ENCODE data around the gene FARS2.

Gene FARS2

DNA sequence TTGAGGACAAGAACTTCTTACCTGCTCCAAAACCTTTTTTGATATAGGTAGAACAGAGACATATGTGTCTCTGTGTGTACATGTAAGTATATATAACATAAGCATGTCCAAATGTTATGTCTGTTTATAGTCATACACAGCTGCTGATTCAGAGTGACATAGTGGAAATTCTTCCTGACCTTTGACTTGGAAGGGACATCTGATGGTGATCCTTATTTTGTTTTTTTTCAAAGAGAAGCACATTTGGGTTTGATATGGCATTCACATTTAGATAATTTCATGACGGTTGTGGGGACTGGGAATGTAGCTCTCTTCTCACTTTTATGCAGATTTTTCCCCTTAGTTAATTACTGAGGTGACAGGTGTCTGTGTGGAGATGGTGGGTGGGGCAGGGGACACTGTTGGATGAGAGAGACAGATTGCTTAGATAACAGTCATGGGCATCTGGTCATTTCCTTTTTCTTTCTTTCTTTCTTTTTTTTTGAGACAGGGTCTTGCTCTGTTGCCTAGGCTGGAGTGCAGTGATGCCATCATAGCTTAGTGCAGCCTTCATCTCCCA is 39.0 kb downstream of the FARS2 start:
- Histone ChIP-seq H3K4me3 (ENCODE audit: extremely low read depth, insufficient read depth, low read length, poor library complexity, severe bottlenecking) (no peak overlapping the region), H3K36me3 (ENCODE audit: control insufficient read depth, insufficient read depth, low read length) (no peaks in the 10 kb centered on the region), H3K4me1 (ENCODE audit: control insufficient read depth, insufficient read depth, low read length, poor library complexity, severe bottlenecking) (no peaks in the 10 kb centered on the region), H3K27ac (ENCODE audit: low read depth, low read length, severe bottlenecking) (no peak overlapping the region), H3K9me3 (ENCODE audit: control insufficient read depth, low read length) (no peaks in the 10 kb centered on the region)
- 100% methylated on average over 1 of the region's 1 CpG; no CpG with 5 or more reads in 1 of the 2 experiments for WGBS, 2 experiments (ENCODE audit: insufficient coverage in 2 of 2)

GRCh38 chr6:5302220-5302946 is 41.1 kb downstream of the FARS2 start:
- no peaks in the 10 kb centered on the region for H3K9me3 ChIP-seq (ENCODE audit: control insufficient read depth, low read length)
- H3K36me3 ChIP-seq (ENCODE audit: control insufficient read depth, insufficient read depth, low read length), result no peaks in the 10 kb centered on the region
- WGBS, 2 experiments (ENCODE audit: insufficient coverage in 2 of 2), result 89 to 92% methylated on average over 8 to 9 of the region's 10 CpGs

DNA sequence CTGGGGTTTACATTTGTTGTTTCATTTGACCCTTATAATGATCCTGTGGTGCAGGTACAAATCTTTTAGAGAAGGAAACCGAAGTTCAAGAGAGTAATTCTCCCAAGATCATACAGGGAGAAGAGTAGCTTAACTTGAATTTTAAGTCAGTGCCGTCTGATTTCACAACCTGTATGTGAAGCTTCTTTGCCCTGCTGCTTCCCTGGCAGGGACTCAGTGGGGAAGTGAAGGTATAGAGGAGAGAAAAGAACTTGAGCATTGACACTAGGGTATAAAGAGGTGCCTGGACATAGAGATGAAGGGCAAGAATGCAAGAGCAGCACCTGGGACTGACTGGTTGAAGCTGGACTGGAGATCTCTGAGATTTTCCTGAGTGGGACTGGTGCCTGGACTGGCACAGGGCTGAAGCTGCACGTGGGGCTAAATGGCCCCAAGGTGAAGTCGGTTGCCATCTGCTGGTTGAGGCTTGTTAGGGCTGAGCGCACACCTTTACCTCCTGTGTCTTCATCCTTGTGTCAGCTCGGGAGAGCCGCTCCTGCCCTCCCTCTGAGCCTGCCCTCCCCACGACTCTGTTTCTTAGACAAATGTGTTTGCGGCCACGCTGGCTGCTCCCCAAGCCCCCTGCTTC is 41.8 kb downstream of the FARS2 start:
- Histone ChIP-seq H3K27ac (ENCODE audit: low read depth, low read length, severe bottlenecking) (no peak overlapping the region), H3K4me1 (ENCODE audit: control insufficient read depth, insufficient read depth, low read length, poor library complexity, severe bottlenecking) (no peaks in the 10 kb centered on the region), H3K4me3 (ENCODE audit: extremely low read depth, insufficient read depth, low read length, poor library complexity, severe bottlenecking) (no peak overlapping the region), H3K9me3 (ENCODE audit: control insufficient read depth, low read length) (no peaks in the 10 kb centered on the region), H3K36me3 (ENCODE audit: control insufficient read depth, insufficient read depth, low read length) (no peaks in the 10 kb centered on the region)
- 38 to 41% methylated on average over 8 to 9 of the region's 10 CpGs for WGBS, 2 experiments (ENCODE audit: insufficient coverage in 2 of 2)

More at GRCh38 chr6:5302220-5302946, 41.1 kb downstream of the FARS2 start:
- Histone ChIP-seq H3K4me1 (ENCODE audit: control insufficient read depth, insufficient read depth, low read length, poor library complexity, severe bottlenecking) (no peaks in the 10 kb centered on the region), H3K4me3 (ENCODE audit: extremely low read depth, insufficient read depth, low read length, poor library complexity, severe bottlenecking) (no peak overlapping the region), H3K27ac (ENCODE audit: low read depth, low read length, severe bottlenecking) (no peak overlapping the region)

DNA sequence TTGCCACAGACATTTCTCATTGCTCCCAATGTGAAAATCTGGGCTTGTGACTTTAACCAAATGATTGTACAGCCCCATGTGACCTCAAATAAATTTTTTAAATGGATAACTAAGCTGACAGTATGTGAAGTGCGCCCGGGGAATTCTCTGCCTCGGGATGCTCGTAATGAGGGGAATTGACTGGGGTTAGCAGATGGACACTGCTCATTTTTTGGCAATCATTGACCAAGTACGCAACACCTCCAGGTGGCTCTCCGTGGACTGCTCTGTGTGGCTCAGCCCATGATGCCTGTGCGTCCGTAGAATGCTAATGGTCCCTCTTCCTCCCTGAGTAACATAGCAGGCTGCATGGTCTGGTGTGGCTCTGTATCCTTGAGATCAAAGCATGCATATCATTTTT is 42.4 kb downstream of the FARS2 start:
- Histone ChIP-seq H3K4me1 (ENCODE audit: control insufficient read depth, insufficient read depth, low read length, poor library complexity, severe bottlenecking) (no peaks in the 10 kb centered on the region), H3K4me3 (ENCODE audit: extremely low read depth, insufficient read depth, low read length, poor library complexity, severe bottlenecking) (no peak overlapping the region), H3K36me3 (ENCODE audit: control insufficient read depth, insufficient read depth, low read length) (no peaks in the 10 kb centered on the region), H3K9me3 (ENCODE audit: control insufficient read depth, low read length) (no peaks in the 10 kb centered on the region), H3K27ac (ENCODE audit: low read depth, low read length, severe bottlenecking) (no peak overlapping the region)
- 90 to 96% methylated on average over 6 to 8 of the region's 8 CpGs for WGBS, 2 experiments (ENCODE audit: insufficient coverage in 2 of 2)

- Histone ChIP-seq H3K4me1 (ENCODE audit: control insufficient read depth, insufficient read depth, low read length, poor library complexity, severe bottlenecking) (no peaks in the 10 kb centered on the region), H3K27ac (ENCODE audit: low read depth, low read length, severe bottlenecking) (peak overlapping the region; percentile 62)
- 84 to 96% methylated on average over 2 of the region's 5 CpGs for WGBS, 2 experiments (ENCODE audit: insufficient coverage in 2 of 2)
Observed at GRCh38 chr6:5305968-5306626, 44.8 kb downstream of the FARS2 start.

DNA sequence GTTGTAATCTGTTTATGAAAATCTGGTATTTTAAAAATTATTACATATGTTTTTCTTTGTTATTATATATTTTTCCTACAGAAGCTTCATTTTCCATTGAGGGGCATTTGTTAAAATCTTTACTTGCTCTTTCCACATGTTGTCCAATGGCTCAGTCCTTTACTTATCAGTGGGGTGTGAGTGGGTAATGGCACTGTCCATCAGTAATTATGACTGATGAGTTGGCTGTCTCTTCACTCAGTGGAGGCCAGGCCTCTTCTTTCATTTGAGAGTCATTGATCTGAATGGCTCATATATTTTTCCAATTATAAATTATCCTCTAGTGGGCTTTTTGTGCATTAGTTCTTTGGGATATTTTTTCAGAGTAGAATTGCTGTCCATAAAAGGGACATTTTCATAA is 45.7 kb downstream of the FARS2 start:
- no peak overlapping the region for H3K4me3 ChIP-seq (ENCODE audit: extremely low read depth, insufficient read depth, low read length, poor library complexity, severe bottlenecking)
- no peaks in the 10 kb centered on the region for H3K36me3 ChIP-seq (ENCODE audit: control insufficient read depth, insufficient read depth, low read length)
- no peak overlapping the region for H3K27ac ChIP-seq (ENCODE audit: low read depth, low read length, severe bottlenecking)
- H3K4me1 ChIP-seq (ENCODE audit: control insufficient read depth, insufficient read depth, low read length, poor library complexity, severe bottlenecking), result no peaks in the 10 kb centered on the region
- no peaks in the 10 kb centered on the region for H3K9me3 ChIP-seq (ENCODE audit: control insufficient read depth, low read length)

More at GRCh38 chr6:5305968-5306626, 44.8 kb downstream of the FARS2 start:
- Histone ChIP-seq H3K9me3 (ENCODE audit: control insufficient read depth, low read length) (no peaks in the 10 kb centered on the region), H3K4me3 (ENCODE audit: extremely low read depth, insufficient read depth, low read length, poor library complexity, severe bottlenecking) (no peak overlapping the region), H3K36me3 (ENCODE audit: control insufficient read depth, insufficient read depth, low read length) (no peaks in the 10 kb centered on the region)

DNA sequence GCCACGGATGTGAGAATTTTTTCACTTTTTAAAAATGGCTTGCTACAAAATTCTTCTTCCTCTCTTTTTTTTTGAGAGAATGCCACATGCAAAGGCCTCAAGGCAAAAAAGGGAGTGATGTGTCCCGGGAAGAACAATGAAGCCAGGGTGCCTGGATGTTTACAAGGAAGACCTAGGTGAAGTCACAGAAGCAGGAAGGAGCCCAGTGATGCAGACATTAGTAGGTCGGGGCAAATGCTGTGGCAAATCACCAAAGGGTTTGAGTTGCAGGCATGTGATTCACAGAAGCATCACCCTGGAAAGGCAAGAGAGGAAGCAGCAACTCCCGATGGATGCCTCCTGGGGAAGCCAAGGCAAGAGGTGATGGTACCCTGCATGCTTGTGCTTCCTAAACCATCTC is 46.8 kb downstream of the FARS2 start:
- H3K9me3 ChIP-seq (ENCODE audit: control insufficient read depth, low read length), result no peaks in the 10 kb centered on the region
- WGBS, 2 experiments (ENCODE audit: insufficient coverage in 2 of 2), result 68 to 71% methylated on average over 3 to 4 of the region's 4 CpGs
- no peak overlapping the region for H3K27ac ChIP-seq (ENCODE audit: low read depth, low read length, severe bottlenecking)
- H3K4me1 ChIP-seq (ENCODE audit: control insufficient read depth, insufficient read depth, low read length, poor library complexity, severe bottlenecking), result no peaks in the 10 kb centered on the region
- no peaks in the 10 kb centered on the region for H3K36me3 ChIP-seq (ENCODE audit: control insufficient read depth, insufficient read depth, low read length)
- H3K4me3 ChIP-seq (ENCODE audit: extremely low read depth, insufficient read depth, low read length, poor library complexity, severe bottlenecking), result no peak overlapping the region

DNA sequence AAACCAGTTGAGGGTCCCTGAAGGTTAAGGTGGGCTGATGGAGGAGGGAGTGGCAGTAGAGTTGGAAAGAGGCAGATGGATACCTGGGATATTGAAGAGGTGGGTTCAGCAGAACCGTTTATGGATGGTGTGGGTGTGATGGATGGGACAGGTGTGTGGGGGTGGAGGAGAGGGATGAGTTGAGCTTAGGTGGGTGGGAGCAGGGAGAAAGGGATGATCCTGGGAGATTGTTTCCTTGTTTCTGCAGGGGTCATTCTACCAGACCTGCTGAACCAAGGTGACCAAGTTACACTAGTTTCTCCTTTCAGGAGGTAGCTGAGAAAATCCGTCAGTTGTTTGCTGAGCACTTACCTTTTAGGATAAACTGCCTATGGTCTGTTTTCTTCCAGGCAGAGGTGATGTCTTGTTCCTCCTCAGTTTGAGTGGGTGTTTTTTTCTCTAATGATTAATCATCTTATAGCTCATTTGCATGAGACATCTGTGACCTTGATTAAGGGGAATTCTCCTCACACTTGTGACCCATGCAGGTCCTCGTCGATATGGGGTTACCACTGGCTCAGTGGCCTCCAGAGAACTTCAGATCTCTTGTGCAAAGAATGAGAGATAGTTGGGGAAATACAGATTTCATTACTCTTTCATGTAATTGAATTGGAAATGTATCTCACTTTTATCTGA is 53.0 kb downstream of the FARS2 start:
- Histone ChIP-seq H3K4me1 (ENCODE audit: control insufficient read depth, insufficient read depth, low read length, poor library complexity, severe bottlenecking) (no peaks in the 10 kb centered on the region), H3K36me3 (ENCODE audit: control insufficient read depth, insufficient read depth, low read length) (no peaks in the 10 kb centered on the region), H3K4me3 (ENCODE audit: extremely low read depth, insufficient read depth, low read length, poor library complexity, severe bottlenecking) (no peak overlapping the region), H3K9me3 (ENCODE audit: control insufficient read depth, low read length) (no peaks in the 10 kb centered on the region), H3K27ac (ENCODE audit: low read depth, low read length, severe bottlenecking) (no peak overlapping the region)
- 83% methylated on average over 2 of the region's 4 CpGs; no CpG with 5 or more reads in 1 of the 2 experiments for WGBS, 2 experiments (ENCODE audit: insufficient coverage in 2 of 2)

DNA sequence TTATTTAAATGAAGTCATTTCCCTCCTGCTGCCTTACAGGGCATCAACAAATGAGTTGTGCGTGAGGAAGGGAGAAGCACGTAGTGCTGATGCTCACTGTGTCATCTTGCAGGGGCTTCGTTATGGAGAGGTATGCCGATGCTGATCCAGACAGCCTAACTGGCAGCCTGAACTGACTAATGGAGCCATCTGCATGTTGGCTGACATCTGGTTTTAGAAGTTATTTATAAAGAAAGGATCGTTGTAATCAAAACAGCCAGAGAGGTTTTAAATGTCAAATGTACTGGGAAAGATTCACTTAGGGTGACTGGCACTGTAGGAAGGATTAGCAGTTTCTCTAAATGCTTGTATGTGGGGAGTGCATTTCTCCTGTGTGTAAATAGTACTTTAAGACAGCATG is 54.6 kb downstream of the FARS2 start:
- no peak overlapping the region for H3K27ac ChIP-seq (ENCODE audit: low read depth, low read length, severe bottlenecking)
- WGBS, 2 experiments (ENCODE audit: insufficient coverage in 2 of 2), result 71 to 89% methylated on average over 5 of the region's 5 CpGs

DNA sequence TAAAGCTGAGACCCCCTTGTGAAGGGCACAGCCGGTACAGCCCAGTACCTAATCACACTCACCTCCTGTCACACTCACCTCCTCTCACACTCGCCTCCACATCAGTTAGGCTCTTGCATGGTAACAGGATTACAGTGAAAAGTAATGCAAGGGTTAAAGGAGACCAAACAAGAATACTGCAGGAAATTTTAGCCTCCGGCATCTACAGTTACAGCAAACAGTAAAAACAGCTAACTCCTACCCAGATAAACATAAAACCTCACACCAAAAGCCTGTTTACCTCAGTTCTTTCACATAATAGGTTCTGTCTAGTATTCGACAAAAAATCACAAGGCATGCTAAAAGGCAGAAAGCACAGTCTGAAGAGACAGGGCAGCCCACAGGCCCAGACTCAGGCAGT is 55.6 kb downstream of the FARS2 start:
- H3K4me3 ChIP-seq (ENCODE audit: extremely low read depth, insufficient read depth, low read length, poor library complexity, severe bottlenecking), result no peak overlapping the region
- 80 to 100% methylated on average over 1 to 2 of the region's 4 CpGs for WGBS, 2 experiments (ENCODE audit: insufficient coverage in 2 of 2)
- no peak overlapping the region for H3K27ac ChIP-seq (ENCODE audit: low read depth, low read length, severe bottlenecking)
- H3K9me3 ChIP-seq (ENCODE audit: control insufficient read depth, low read length), result no peaks in the 10 kb centered on the region
- H3K4me1 ChIP-seq (ENCODE audit: control insufficient read depth, insufficient read depth, low read length, poor library complexity, severe bottlenecking), result no peaks in the 10 kb centered on the region
- H3K36me3 ChIP-seq (ENCODE audit: control insufficient read depth, insufficient read depth, low read length), result no peaks in the 10 kb centered on the region

More for the DNA sequence above, 54.6 kb downstream of the FARS2 start:
- Histone ChIP-seq H3K4me3 (ENCODE audit: extremely low read depth, insufficient read depth, low read length, poor library complexity, severe bottlenecking) (no peak overlapping the region), H3K9me3 (ENCODE audit: control insufficient read depth, low read length) (no peaks in the 10 kb centered on the region), H3K4me1 (ENCODE audit: control insufficient read depth, insufficient read depth, low read length, poor library complexity, severe bottlenecking) (no peaks in the 10 kb centered on the region), H3K36me3 (ENCODE audit: control insufficient read depth, insufficient read depth, low read length) (no peaks in the 10 kb centered on the region)

Measured in mesodermal cell (in vitro differentiated cells).